ENCODE results near the gene TSGA10IP.
"Not testable (repeated sequence)": the region's sequence is repeated elsewhere in the genome, so short reads cannot be mapped to it uniquely, and the experiment has no call there.

The TSGA10IP gene

GRCh38 chr11:65947603-65948125 is 2.4 kb downstream of the TSGA10IP start:
- DNase-seq = no peak

GRCh38 chr11:65950711-65951110 is 5.4 kb downstream of the TSGA10IP start:
- not testable (repeated sequence) for DNase-seq

GRCh38 chr11:65951641-65952040 is 6.4 kb downstream of the TSGA10IP start:
- DNase-seq = not testable (repeated sequence)

- no peak for DNase-seq
Observed at GRCh38 chr11:65952052-65952521, 6.8 kb downstream of the TSGA10IP start.

GRCh38 chr11:65953471-65953870 is 8.2 kb downstream of the TSGA10IP start:
- no peak for DNase-seq

GRCh38 chr11:65954771-65955170 is 9.5 kb downstream of the TSGA10IP start:
- DNase-seq = no peak

- no peak for DNase-seq
Observed at GRCh38 chr11:65958291-65958690, 13.0 kb downstream of the TSGA10IP start.

GRCh38 chr11:65958774-65959420 is 13.6 kb downstream of the TSGA10IP start:
- DNase-seq = no peak

- no peak for DNase-seq
Observed at GRCh38 chr11:65960824-65961266, 15.6 kb downstream of the TSGA10IP start.

GRCh38 chr11:65961267-65962140 is 16.2 kb downstream of the TSGA10IP start, which contains the start of gene SART1:
SART1 (plus strand) TSS chr11:65961734; CDS start chr11:65961781, 47 bp downstream.
- peak; percentile 94 to 97 for DNase-seq

GRCh38 chr11:65962141-65962564 is 16.9 kb downstream of the TSGA10IP start:
- DNase-seq = no peak

GRCh38 chr11:65964906-65965305 is 19.6 kb downstream of the TSGA10IP start:
- DNase-seq = no peak

- no peak for DNase-seq
Observed at GRCh38 chr11:65965986-65966762, 20.9 kb downstream of the TSGA10IP start.

- DNase-seq = no peak
Observed at GRCh38 chr11:65967329-65967934, 22.2 kb downstream of the TSGA10IP start.

GRCh38 chr11:65968600-65969482 is 23.6 kb downstream of the TSGA10IP start:
- DNase-seq = no peak

- no peak for DNase-seq
Observed at GRCh38 chr11:65972116-65972515, 26.8 kb downstream of the TSGA10IP start.

GRCh38 chr11:65973439-65974110 is 28.3 kb downstream of the TSGA10IP start:
- no peak for DNase-seq

GRCh38 chr11:65975771-65976170 is 30.5 kb downstream of the TSGA10IP start:
- no peak for DNase-seq

- DNase-seq = no peak
Observed at GRCh38 chr11:65976216-65977176, 31.2 kb downstream of the TSGA10IP start.

Measured in SW 1271 (cell line).